Retinal pigment epithelial cell (primary cell): Measurements from ENCODE around the gene TMPRSS11A.

Experiments
- DNase-seq: peaks from one replicate; pipeline ENCODE4 v3.0.0-alpha.2; 2010; ENCODE audit warnings: low read depth
- H3K4me3 ChIP-seq: 2 replicates; pipeline ENCODE4 v1.5.1; 2011; ENCODE audit warnings: mild to moderate bottlenecking, low read length, control low read depth, moderate library complexity
- CTCF ChIP-seq: conservative IDR thresholded peaks from 2 replicates; pipeline ENCODE4 v1.5.1; 2011; ENCODE audit warnings: low read depth, low read length, control low read depth, inconsistent platforms

Gene TMPRSS11A

GRCh38 chr4:67973608-67974007 is 10.3 kb upstream of the TMPRSS11A start:
- no peak overlapping the region for H3K4me3 ChIP-seq
- no peak for TF ChIP-seq CTCF
- no peak for DNase-seq

- DNase-seq, result no peak
- no peak overlapping the region for H3K4me3 ChIP-seq
- TF ChIP-seq CTCF, result no peak
Observed at GRCh38 chr4:67954890-67955289, 8.4 kb downstream of the TMPRSS11A start.

GRCh38 chr4:67941074-67941473 is 22.2 kb downstream of the TMPRSS11A start:
- DNase-seq, result no peak
- no peak for TF ChIP-seq CTCF

GRCh38 chr4:67940506-67940905 is 22.8 kb downstream of the TMPRSS11A start:
- H3K4me3 ChIP-seq, result no peak overlapping the region
- no peak for DNase-seq
- TF ChIP-seq CTCF, result no peak

More at GRCh38 chr4:67941074-67941473, 22.2 kb downstream of the TMPRSS11A start:
- H3K4me3 ChIP-seq, result no peak overlapping the region

GRCh38 chr4:67939195-67939594 is 24.1 kb downstream of the TMPRSS11A start:
- TF ChIP-seq CTCF, result no peak
- DNase-seq, result no peak
- H3K4me3 ChIP-seq, result no peak overlapping the region

GRCh38 chr4:67935888-67936287 is 27.4 kb downstream of the TMPRSS11A start:
- TF ChIP-seq CTCF, result no peak
- no peak overlapping the region for H3K4me3 ChIP-seq
- no peak for DNase-seq

- no peak for TF ChIP-seq CTCF
- H3K4me3 ChIP-seq, result no peak overlapping the region
- no peak for DNase-seq
Observed at GRCh38 chr4:67934628-67935027, 28.7 kb downstream of the TMPRSS11A start.
